ENCODE data around the gene TBC1D32.
A peak's percentile ranks its signal among the peaks of the same experiment; 100 is the strongest.
"Not testable (repeated sequence)": the region's sequence is repeated elsewhere in the genome, so short reads cannot be mapped to it uniquely, and the experiment has no call there.

Gene TBC1D32, protein sequence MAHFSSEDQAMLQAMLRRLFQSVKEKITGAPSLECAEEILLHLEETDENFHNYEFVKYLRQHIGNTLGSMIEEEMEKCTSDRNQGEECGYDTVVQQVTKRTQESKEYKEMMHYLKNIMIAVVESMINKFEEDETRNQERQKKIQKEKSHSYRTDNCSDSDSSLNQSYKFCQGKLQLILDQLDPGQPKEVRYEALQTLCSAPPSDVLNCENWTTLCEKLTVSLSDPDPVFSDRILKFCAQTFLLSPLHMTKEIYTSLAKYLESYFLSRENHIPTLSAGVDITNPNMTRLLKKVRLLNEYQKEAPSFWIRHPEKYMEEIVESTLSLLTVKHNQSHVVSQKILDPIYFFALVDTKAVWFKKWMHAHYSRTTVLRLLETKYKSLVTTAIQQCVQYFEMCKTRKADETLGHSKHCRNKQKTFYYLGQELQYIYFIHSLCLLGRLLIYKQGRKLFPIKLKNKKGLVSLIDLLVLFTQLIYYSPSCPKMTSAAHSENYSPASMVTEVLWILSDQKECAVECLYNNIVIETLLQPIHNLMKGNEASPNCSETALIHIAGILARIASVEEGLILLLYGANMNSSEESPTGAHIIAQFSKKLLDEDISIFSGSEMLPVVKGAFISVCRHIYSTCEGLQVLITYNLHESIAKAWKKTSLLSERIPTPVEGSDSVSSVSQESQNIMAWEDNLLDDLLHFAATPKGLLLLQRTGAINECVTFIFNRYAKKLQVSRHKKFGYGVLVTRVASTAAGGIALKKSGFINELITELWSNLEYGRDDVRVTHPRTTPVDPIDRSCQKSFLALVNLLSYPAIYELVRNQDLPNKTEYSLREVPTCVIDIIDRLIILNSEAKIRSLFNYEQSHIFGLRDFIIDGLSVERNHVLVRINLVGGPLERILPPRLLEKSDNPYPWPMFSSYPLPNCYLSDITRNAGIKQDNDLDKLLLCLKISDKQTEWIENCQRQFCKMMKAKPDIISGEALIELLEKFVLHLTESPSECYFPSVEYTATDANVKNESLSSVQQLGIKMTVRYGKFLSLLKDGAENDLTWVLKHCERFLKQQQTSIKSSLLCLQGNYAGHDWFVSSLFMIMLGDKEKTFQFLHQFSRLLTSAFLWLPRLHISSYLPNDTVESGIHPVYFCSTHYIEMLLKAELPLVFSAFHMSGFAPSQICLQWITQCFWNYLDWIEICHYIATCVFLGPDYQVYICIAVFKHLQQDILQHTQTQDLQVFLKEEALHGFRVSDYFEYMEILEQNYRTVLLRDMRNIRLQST

DNA sequence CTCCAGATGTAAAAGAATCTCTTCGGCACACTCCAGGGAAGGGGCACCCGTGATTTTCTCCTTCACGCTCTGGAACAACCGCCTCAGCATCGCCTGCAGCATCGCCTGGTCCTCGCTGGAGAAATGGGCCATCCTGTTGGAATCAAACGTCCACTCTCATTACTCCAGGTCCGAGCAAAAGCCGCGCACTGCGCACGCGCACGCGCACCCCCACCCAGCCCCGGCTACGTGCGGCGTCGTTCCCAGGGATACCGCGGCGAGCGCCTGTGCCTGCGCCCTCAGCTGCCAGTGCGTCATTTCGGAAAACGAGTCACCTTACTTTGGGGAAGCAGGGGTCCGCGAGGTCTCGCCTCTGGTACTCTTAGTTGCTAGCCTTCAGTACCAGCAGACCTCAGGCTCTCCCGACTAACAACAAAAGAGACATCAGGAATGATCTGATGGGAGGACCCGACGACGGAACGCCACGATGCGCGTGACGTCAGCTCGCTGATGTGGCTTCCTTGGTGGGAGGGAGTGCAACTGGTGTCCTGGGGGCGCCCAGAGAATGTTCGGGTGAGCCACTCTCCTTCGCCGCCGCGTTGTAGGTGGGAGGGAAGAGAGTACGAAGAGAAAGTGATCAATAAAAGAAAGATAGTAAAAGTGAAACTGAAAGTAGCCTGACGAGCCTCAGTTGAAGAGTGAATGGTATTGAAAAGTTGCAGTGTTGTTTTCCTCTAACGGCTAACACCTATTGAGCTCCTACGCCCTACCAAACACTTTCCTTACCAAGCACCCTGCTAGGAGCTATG is at the start of gene TBC1D32:
TSS of gene TBC1D32 (minus strand) at position 182 of the 788 bp plus-strand sequence. CDS start at position 132, 50 bp downstream.
- DNase-seq: peak; percentile 68

DNA sequence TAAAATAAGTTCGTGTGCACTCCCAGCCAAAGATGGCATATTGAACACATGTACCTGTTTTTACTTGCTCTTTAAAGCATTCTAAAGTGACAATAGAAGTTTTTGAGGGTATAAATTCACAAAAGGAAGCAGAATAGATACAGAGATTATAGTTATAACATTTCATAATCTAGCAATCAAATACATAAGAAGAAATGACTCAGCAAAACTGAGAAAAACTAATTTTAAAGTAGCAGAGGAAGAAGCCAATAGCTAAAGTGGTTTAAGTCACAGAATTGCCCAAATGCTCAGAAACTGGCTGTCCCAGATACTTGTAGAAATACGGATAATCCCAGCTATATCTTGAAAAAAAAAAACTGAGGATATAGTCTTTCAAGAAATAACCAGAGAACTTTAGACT is 49.2 kb upstream of the TBC1D32 start:
- no peak for DNase-seq

DNA sequence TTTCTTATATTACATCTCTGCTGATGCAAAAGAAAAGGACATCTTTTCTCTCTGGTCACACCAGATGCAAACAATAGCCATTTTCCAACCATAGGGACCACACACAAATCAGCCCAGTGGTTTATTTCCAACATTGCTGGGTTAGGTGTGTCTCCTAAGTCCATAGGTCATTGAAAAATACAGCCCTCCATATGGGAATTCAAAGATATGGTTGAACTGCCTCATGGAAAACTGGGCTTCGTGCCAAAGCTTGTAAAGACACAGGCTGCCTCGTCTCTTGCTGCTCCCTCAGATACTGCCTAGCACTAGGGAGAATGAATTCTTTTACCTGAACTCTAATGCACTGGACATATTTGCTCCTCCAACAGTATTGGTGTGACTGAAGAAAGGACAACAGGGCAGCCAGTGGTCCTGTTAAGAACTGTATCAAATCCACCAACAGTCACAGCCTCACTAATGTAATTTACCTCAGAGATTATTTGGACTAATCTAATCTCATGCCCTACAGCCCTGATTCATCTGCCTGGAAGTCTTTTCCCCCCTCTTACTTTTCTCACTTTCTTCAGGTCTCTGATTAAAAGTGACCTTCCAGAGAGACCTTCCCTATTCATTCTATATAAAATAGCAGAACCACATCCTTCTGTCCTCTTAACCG is 48.3 kb upstream of the TBC1D32 start:
- DNase-seq: no peak

DNA sequence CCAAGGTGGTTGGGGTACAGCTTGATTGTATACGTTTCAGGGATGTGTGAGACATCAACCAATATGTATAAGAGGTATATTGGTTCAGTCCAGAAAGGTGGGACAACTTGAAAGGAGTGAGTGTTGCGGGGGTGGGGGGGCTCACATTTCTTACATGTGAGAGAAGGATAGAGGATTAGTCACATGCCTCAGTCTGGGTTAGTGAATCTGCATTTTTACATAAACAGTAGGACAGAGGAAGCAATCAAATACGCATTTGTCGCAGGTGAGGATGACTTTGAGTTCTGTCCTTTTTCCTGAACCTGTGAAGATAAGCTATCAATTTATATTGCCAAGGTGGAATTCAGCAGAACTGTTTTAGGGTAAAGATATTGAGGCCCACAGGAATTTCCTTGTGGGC is 42.1 kb upstream of the TBC1D32 start:
- no peak for DNase-seq

DNA sequence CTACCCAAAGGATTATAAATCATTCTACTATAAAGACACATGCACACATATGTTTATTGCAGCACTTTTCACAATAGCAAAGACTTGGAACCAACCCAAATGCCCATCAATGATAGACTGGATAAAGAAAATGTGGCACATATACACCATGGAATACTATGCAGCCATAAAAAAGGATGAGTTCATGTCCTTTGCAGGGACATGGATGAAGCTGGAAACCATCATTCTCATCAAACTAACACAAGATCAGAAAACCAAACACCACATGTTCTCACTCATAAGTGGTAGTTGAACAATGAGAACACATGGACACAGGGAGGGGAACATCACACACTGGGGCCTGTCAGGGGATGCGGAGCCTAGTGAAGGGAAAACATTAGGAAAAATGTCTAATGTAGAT is 39.9 kb upstream of the TBC1D32 start:
- not testable (repeated sequence) for DNase-seq

DNA sequence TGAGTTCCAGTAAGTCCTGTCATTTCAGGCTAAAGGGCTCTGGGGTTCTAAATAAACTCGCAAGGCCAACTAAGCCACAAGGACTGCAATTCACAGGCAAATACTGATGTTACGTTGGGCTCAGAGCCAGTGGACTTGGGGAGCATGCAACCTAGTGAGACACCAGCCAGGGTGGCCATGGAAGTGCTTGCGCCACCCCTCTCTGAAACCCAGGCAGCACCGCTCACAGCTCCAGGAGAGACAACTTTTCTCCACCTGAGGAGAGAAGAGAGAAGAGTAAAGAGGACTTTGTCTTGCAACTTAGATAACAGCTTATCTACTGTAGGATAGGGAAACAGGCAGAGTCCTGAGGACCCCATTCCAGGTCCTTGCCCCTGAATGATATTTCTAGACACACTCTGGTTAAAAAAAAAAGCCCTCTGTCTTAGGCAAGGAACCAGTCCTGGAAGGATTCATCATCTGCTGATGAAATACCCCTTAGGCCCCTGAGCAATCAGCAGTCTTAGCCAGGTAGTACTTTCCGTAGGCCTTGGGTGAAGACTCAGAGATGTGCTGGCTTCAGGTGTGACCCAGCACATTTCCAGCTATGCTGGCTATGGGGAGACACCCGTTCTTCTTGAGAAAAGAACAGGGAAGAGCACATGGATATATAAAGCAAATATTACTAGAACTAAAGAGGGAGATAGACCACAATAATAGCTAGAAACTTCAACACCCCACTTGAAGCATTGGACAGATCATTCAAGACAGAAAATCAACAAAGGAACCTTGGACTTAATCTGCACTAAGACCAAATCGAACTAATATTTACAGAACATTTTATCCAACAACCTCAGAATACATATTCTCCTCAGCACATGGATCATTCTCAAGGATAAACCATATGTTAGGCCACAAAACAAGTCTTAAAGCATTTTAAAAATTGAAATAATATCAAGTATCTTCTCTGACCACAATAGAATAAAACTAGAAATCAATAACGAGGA is 31.5 kb upstream of the TBC1D32 start:
- DNase-seq: no peak

DNA sequence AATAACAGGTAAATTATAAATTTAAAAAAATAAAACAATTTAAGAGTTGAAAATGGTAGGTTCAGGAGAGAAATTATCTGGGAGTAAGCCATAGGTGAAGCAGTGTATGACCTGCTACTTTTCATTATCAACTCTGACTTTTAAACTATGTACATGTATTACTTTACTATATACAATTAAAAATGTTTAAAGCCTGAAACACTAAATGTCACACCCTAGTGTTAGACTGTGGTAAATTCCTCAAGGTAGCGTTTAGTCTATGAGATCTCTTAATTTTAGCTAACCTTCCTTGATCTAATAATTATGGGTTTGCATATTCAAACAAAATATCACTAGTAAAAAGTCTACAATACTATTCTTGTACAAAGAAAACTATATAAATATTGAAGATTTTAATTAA is 22.3 kb upstream of the TBC1D32 start:
- no peak for DNase-seq

DNA sequence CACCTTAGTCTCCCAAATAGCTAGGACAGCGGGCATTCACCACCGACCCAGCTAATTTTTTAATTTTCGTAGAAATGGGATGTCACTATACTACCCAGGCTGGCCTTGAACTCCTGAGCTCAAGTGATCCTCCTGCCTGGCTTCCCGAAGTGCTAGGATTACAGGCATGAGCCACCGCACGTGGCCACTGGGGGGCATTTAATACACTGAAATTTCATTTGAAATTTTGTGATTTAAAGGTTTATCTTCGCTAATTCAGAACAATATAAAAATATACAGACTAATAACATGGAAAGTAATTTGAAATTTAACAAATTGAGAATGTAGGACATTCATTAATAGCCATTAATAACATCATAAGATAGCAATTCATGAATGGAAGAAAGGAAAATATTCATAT is 20.5 kb upstream of the TBC1D32 start:
- DNase-seq: no peak

DNA sequence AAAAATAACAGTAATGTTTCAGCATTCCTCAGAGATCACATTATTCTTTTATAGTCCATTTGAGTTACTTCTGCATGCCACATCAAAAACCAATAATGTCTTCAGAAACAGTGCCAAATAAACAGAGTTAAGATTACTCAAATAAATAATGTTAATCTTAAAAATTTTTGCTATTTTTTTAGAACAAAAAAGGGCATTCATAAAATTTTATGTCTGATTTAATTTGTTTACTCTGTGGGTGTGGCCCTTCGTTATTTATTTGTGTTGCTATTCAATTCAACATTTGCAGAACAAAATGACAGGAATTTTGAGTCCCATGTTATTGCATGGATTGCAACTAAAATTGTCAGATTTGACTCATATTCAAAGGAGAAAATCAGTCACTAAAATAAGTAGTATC is 18.7 kb upstream of the TBC1D32 start:
- DNase-seq: no peak

DNA sequence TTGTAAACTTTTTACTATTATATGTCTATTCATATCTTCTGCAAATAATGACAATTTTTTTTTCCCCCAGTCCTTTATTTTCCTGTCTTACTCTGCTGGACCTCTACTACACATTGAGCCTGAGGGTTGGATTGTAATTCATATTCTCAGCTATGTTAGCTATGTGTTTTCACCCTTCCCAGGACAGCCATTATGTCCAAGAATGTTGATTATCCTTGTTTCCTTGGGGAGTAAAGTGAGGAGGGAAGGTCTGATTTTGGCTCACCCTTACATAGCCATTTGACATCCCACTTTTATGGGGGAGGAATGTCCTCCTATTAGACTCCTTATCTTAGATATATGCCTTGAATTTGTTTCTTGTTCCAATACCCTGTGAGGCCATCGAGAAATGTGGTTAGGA is 17.6 kb upstream of the TBC1D32 start:
- no peak for DNase-seq

DNA sequence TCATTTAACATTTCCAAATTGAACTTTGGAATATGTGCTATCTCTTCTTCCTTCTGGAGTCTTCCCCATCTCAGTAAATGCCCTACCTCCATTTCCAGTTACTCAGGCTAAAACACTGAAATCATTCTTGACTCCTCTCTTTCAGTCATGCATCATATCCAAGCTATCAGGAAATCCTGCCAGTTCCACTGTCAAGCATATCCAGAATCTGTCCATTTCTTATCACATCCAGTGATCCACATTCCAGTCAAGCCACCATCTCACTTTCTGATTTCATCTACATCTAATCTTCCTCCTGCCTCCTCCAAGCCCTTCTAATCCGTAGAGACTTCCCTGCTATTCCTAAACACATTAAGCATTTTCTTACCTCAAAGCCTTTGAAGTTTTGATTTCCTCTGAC is 15.3 kb upstream of the TBC1D32 start:
- DNase-seq: no peak

DNA sequence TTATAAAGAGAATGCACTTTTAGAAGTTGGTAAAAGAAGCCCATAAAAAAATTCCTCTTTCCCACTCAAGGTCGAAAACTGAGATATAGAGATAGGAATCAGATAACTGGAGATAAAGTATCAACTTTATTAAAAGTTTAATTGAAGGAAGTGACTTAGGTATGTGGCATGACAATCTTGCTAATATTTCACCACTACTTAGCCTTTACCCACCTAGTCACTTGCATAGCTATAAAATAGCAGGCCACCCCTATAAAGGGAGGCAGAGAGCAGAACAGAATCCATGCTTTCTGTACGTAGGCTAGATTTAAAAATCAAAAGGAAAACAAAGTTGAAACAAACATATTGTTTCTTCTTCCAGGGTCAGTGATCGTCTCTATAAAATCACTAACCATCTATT is 13.2 kb upstream of the TBC1D32 start:
- no peak for DNase-seq

DNA sequence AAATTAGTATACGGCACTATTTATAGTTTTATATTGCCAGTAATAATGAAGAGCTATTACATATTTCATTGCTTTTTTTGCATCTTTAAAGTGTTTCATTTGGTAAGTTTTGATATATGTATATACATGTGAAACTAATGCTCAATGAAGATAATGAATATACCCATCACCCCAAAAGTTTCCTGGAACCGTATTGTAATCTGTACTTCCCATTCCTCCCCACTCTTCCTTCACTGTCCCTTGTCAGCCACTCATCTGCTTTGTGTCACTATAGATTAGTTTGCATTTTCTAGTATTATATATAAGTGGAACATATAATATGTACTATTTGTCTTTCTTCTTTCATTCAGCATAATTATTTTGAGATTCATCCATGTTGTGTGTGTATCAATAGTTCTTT is 10.3 kb upstream of the TBC1D32 start:
- DNase-seq: no peak

DNA sequence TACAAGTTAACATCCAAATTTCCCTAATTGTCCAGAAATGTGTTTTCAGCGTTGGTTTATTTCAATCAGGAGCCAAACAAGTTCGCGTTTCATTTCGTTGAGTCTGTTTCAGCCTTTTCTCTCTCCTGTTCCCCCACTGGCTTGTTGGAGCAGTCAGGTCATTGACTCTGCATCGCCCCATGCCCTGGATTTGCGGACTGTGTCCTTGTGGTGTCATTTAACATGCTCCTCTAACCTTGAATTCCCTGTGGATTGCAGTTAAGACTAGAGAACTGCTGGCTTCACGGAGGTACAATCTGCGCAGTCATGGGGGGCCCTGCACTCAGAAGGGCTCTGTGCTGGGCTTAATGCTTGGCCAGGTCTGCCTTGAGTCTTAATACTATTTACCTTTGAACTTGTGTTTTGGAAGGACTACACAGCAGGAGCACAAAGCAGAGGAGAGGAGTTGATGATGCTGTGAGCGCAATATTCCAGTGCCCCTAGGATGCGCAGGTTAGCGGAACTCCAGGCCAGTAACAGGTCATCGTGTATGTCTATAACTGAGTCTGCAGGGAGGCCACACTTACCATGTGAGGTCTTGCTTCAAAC is 5.5 kb upstream of the TBC1D32 start:
- no peak for DNase-seq

DNA sequence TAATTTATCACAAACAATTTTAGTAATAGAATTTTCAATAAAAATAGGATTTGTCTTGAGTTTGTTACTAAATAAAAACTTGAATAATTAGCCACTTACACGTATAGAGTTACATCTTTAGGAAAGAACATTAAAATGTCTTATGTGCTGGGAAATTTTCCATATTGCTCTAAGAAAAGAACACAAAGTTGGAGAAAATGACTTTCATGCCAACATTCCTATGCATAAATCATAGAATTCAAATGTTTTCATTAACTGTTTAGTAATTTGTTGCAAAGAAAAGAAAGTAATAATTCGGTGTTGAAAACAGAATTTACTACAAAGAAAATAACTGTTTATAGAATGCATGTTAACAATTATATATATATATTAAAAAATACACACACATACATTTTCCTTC is 4.7 kb upstream of the TBC1D32 start:
- DNase-seq: no peak

DNA sequence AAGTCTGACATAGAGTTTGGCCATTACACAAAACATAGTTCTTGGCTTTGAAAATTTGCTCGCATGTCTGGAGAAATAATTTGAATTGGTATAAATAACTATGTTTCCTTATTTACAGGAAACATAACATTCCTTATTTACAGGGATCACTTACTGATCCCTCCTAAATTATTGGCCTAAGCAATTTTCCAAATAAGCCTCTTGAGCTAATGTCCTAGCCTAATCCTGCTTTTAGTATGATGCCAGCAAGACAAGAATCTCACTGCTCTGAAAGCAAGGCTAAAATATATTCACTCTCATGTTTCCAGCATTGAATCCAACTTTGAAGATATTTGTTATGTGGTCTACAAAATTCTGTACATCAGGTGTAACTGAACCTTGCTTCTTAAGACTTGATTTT is 4.1 kb upstream of the TBC1D32 start:
- no peak for DNase-seq

DNA sequence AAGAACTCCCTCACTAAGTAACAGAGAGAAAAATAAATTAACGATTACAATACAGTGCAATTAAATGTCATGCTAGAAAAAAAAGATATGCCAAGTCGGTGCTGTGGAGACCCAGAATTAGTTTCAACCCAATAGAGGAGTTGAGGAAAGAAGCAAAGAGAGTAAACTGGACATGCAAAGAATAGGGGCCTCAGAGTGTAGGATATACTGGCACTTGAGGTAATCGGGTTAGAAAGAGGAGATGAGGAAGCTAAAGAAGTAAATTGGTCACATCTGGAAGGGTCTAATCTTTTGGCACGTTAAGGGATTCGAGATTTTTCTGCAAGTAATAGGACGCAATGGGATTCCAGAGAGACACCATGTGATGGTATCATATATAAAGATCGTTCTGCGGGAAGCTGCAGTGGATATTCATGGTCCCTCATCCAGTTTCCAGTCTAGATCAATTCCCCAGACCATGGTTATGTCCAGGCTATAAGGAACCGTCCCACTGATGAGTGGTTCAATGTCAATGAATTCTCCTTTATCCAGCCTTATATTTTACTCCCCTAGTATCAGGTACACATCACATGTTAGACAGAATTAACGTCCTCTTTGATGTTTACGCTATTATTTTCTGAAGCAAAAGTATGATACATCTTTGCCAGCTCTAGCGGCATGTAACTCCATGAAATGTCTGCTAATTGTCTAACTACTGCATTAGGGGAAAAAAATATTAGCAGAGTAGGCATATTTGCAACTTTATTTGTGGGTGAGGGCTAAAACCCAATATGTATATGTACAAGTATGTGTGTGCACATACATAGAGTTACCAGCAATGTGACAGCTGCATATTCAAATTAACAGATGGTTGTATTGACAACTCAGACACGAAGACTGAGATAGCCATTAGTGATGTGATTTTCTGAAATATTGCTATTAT is 1.1 kb upstream of the TBC1D32 start:
- DNase-seq: no peak

DNA sequence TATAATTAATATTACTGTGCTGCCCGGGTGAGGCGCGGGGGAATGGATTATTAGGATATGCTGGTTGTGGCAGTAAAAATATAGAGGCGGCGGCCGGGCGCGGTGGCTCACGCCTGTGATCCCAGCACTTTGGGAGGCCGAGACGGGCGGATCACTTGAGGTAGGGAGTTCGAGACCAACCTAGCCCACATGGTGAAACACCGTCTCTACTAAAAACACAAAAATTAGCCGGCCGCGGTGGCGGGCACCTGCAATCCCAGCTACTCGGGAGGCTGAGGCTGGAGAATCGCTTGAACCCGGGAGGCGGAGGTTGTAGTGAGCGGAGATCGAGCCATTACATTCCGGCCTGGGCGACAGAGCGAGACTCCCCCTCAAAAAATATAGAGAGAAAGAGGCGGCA is 586 bp downstream of the TBC1D32 start:
- DNase-seq: not testable (repeated sequence)

DNA sequence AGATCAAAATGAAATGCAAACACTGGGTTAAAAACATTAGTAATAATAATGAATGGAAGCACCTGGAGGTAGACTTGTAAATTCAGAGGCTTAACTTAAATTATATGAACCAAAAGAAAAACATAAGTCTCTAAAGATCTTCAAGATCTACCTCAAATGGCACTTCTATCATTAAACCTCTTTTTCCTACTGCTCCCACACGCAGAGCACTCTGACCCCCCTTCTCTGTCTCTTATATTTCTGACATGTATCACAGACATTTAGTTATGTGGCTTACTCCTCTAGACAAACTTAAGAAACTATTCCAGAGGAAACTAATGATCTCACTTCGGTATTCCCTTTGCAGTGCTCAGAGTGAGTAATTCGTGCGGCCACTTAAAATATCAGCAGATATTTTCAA is 1.1 kb downstream of the TBC1D32 start:
- DNase-seq: no peak
